HG03439 (cell line): ENCODE results near the gene ADGRG3.

Source experiments
- ATAC-seq: cut with Tn5 transposase; IDR thresholded peaks from one replicate; pipeline ENCODE4 v1.9.1; 2021; ENCODE audit warnings: mild to moderate bottlenecking, moderate library complexity; ENCODE audit not compliant: unreplicated experiment

ADGRG3 gene

DNA sequence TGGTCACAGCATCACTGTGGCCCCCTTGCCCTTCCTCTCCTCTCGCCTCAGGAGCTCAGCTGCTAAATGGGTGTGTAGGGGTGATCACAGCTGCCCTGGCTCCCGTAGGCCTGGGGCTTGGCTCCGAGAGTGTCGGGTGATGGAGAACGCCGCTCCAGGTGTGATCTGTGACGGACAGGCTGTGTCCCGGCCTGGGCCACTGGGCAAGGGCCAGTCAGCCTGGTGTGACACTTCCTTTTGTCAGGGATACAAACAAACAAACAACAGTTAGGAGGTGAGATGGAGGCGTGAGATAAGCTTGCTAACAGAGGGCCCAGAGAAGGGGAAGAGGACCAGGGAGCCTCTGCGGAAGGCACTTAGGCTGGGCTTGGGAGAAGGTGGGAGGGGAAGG lies 37.7 kb upstream of the ADGRG3 start:
- ATAC-seq, result no peak

DNA sequence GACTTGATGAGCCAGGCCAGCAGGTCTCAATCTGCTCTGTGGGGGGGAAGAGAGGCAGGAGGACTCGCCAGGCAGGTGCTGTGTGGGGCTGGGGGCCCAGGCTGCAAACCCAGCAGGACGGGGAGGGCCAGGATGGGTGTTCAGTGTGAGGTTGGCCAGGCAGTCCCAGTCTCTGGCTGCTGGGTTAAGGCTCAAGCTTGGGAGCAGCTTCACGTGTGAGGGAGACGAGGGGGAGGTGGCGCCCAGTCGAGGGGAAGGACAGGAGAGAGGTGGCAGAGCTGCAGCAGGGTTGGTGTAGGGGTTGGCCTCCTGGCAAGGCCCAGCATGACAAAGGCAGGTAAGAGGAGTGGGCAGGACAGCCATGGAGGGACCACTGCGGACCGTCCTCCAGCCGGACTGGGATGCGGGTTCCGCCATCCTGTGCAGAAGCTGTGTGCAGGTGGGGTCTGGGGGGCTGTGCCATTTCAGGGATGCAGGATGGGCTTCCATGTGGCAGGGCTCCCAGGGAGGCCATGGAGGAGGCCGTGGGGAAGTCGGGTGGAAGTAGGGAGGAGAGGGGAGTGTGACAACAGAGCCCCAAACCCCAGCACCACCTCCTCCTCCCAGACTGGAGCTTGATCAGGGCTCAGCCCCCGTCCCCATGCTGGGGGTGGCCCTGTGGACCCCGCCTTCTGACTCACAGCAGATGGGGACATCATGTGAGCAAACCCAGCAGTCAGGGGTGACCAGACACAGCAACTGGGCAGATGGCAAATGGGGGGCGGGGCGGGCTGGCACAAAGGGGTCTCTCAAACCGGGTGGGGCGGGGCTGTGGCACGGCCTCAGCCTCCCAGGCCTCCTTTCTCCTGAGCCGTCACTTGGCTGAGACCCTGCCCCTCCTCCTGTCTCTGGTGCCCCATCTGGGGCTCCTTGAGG lies 36.9 kb upstream of the ADGRG3 start:
- no peak for ATAC-seq

DNA sequence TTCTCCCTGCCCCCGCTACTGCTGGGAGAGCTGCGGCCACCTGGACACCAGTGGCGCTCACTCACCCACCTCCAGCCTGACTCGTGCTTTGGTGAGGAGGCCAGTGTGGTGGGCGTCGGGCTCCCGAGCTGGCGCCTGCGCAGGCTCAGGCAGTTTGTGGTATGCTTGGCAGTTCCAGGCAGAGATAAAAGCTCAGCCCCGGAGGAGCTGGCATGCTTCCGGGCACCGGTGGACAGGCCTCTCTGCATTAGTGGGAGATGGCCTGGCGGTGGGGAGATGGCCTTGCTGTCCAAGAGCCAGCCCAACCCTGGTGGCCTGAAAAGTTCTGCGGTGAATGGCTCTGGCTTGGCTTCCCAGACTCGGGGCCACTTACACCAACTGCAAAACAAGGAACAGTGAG lies 35.5 kb upstream of the ADGRG3 start:
- ATAC-seq, result no peak

DNA sequence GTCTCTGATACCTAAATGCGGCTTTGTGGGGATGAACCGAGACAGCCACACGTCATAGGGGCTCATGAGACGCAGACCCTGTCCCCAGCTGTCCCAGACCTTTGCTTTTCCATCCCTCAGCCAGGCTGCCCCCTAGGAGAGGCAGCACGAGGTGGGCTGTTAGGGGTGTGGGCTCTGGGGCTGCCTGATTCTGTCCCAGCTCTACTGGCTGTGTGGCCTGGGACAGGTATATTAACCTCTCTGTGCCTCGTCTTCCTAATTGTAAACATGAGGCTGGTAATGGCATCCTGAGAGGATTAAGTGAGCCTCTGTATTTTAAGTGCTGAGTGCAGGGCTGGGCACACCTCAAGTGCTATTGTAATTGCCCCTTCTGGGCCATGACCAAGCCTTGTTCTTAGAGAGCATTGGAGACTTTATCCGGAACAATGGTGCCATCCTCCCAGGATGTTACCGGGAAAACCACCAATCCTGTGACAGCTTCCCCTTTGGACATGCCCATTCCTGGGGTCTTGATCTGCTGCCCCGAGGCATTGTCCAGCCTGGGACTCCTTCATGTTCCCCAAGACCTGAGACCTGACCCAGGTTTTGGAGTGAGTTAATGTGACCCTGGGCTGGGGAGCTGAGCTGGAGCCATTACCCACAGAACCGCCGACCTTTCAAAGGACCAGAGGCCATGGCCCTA lies 34.6 kb upstream of the ADGRG3 start:
- ATAC-seq, result no peak

GRCh38 chr16:57634171-57634570 lies 33.9 kb upstream of the ADGRG3 start:
- ATAC-seq, result no peak

GRCh38 chr16:57635266-57636097 lies 32.6 kb upstream of the ADGRG3 start:
- ATAC-seq, result no peak

- ATAC-seq, result no peak
Observed at GRCh38 chr16:57636184-57636583, 31.9 kb upstream of the ADGRG3 start.

- no peak for ATAC-seq
Observed at GRCh38 chr16:57637020-57637419, 31.1 kb upstream of the ADGRG3 start.

DNA sequence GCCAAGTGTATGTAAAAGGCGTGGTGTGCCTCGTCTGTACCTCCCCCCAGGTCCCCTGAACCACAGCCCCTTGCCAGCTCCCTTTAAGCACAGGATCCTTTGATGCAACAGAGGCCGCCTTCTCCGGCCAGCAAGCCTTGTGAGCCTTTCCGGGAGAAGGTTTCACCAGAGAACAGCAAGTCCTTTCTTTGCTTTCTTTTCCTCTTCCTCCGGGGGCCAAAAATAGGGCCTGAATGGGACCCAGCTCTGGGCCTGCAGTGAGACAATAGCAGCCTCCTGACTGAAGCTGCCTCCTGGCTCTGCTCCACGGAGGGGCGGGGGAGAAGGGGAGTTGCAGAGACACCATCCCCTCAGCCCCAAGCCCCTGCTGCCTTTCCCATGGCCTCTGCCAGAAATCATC lies 30.7 kb upstream of the ADGRG3 start:
- ATAC-seq, result no peak

- ATAC-seq, result no peak
Observed at GRCh38 chr16:57637965-57638364, 30.1 kb upstream of the ADGRG3 start.

DNA sequence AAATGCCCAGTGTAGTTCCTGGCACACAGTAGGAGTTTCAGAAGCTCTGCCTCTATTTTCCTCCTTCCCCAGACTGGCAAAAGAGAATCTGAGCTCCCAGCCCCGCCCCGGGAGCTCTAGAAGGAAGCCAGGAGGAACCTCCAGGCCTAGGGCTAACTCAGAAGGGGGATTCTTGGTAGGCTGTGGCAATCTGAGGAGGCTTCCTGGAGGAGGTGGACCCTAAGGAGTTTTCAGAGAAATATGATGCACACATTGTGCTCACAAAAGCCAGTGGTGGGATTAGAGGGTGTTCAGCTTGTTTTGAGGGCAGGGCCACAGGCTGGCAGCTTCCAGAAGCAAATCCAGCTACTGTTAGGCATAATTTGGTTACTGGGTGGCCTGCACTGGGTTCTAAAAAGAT lies 29.7 kb upstream of the ADGRG3 start:
- ATAC-seq, result no peak

DNA sequence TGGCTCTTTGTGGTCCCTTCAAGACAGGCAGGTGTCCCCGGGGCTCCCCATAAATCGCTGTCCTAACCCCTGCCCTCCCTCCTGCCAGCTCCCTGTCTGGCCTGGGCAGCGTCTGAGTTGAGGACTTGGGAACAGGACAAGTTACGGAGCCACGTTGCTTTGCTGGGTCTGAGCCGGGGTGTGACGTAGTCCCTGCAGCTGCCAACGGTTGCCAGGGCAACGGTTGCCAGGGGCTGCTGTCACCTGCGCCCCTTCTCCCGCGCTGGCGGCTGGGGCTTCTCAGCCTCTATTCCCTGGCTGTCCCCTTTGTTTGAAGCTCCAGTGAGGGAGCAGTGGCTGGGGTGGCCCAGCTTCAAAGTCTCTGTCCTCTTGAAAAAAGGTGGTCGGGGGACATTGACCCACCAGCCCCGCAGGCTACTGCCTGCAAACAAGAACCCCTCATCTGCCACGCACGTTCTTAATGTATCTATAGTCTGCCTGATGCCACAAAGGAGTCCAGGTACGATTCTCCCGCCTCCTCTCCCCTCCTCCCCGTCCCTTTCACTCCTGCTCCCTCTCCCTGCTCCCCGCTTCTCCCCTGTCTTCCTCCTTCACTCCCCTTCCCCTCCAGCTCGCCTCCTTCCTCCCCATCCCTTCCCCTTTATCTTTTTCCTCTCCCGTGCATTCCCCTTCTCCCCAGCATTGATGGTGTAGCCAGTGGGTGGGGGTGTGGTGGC lies 28.8 kb upstream of the ADGRG3 start:
- no peak for ATAC-seq

DNA sequence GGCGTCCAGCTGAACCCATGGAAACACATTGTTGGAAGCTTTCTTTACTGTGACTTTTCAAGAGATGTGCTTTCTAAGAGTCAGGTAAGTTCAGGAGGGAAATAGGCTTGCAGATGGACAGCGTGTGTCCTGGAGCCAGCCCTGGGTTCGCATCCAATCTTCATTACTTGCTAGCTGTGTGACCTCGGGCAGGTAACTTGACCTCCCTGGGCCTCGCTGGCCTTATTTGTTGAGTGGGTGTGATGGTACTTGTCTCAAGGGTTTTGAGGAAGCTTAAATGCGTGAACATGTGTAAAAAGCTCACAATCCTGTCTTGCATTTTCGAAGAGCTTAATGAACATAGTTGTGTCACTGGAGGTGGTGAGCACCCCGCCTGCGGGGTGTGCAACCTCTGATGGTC lies 27.9 kb upstream of the ADGRG3 start:
- ATAC-seq, result no peak

DNA sequence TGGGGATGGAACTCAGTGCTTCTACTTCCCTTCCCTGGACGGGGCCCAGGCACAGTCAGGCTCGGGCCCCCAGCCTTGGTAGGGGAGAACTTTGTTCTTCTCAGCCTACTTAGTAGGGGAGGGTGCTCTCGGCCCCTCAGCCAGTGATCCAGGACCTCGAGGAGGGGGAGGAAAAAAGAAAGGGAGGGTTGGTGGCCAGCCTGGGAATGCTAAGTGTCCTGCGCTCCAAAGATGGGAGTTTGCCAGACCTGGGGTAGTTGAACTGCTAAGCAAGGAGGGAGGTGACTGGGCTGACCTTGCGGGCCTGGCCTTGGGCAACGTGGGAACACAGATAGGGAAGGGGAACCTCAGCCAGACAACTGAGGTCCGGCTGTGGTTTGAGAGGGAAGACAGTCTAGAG lies 27.5 kb upstream of the ADGRG3 start:
- ATAC-seq, result no peak

DNA sequence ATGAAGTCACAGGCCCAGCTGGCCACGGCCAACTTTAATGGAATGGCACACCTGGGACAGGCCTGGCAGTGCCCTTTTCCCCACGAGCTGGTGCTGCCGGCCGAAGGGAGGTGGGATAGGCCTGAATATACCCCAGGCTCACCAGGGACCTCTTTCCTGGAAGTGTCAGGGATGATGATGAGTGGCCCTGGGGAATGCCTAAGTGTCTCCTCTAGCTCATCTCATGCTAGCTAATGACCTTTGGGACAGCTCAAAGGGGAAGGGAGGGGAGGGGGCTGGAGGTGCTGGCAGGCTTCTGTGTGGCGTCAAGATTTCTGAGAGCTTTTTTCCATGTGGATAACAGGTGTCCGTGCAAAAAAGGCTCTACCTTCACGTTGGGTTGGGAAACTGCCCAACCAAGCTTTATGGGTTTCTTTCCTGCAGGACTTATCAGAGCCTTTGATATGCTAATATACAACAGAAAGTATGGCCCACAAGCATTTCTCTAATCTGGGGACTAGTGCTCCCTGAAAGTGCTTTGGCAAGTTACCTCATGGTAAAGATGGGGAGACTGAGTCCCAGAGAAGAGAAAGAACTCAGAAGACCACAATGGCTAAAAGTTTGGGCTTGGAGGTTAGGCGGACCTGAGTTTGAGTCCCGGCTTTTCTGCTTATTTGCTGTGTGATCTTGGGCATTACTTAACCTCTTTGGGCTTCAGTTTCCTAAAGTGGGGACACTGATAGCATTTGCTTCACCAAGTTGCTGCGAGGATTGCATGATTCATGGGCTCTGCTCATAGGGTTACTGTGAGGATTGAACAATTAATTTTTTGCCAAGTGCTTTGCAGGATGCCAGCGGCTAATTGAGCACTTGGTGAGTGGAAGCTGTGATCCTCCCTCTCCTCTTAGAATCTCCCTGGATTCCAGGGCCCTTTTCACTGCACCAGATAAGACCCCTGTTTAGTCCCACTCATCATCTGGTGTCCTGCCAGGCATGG lies 25.7 kb upstream of the ADGRG3 start:
- no peak for ATAC-seq

GRCh38 chr16:57643147-57643874 lies 24.8 kb upstream of the ADGRG3 start:
- no peak for ATAC-seq

- no peak for ATAC-seq
Observed at GRCh38 chr16:57643910-57644309, 24.2 kb upstream of the ADGRG3 start.

- ATAC-seq, result no peak
Observed at GRCh38 chr16:57644383-57645014, 23.6 kb upstream of the ADGRG3 start.

- ATAC-seq, result no peak
Observed at GRCh38 chr16:57645169-57645568, 22.9 kb upstream of the ADGRG3 start.
